GM10266 (cell line): ENCODE data around the gene TAS1R1.
A peak's percentile ranks its signal among the peaks of the same experiment; 100 is the strongest.

ENCODE experiments used
- DNase-seq: peaks from one replicate; pipeline ENCODE4 v3.0.0; 2012; ENCODE audit errors: extremely low spot score
- CTCF ChIP-seq: IDR thresholded peaks from 2 replicates; pipeline ENCODE4 v1.5.1; 2012; ENCODE audit warnings: mild to moderate bottlenecking, low read depth; ENCODE audit not compliant: control insufficient read depth, insufficient read depth; ENCODE audit errors: missing control alignments

Gene TAS1R1

GRCh38 chr1:6601923-6602668 is 47.0 kb downstream of the TAS1R1 start:
- no peak for TF ChIP-seq CTCF
- peak; percentile 81 for DNase-seq

DNA sequence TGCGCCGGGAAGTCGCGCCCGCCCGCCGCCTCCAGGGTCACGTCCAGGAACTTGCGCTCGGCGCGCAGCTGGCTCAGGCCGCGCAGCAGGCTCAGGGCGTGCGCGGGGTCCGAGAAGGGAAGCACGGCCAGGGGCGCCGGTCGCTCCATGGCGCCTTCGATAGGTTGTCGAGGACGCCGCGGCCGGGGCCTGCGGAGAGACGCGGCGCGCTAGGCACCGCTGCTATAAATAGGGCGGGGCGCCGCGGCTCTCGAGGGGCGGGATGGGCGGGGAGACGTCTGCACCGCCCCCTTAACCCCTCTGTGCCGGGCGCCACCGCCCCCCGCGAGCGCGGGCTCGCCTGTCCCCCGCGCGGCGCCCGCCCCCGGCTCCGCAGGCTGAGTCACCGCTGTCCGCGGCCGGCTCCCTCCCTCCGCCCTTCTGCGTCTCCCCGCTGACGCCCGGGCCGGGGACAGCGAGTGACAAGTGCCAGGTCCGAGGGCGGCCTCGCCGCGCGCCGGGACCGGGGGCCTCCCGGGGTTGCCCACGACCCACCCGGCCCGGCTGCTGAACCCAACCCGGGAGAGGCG is 47.6 kb downstream of the TAS1R1 start, which contains the start of gene KLHL21:
Gene KLHL21, minus strand, starts transcription at position 201 of the 569 bp plus-strand sequence. Its CDS starts 52 bp downstream, at position 149.
- TF ChIP-seq CTCF: no peak
- DNase-seq: peak; percentile 96

- DNase-seq: peak; percentile 68
These were observed 48.3 kb downstream of the TAS1R1 start for GRCh38 chr1:6603238-6603914.

GRCh38 chr1:6603915-6604558 is 48.9 kb downstream of the TAS1R1 start:
- no peak for DNase-seq
- TF ChIP-seq CTCF: no peak

More at GRCh38 chr1:6603238-6603914, 48.3 kb downstream of the TAS1R1 start:
- no peak for TF ChIP-seq CTCF

DNA sequence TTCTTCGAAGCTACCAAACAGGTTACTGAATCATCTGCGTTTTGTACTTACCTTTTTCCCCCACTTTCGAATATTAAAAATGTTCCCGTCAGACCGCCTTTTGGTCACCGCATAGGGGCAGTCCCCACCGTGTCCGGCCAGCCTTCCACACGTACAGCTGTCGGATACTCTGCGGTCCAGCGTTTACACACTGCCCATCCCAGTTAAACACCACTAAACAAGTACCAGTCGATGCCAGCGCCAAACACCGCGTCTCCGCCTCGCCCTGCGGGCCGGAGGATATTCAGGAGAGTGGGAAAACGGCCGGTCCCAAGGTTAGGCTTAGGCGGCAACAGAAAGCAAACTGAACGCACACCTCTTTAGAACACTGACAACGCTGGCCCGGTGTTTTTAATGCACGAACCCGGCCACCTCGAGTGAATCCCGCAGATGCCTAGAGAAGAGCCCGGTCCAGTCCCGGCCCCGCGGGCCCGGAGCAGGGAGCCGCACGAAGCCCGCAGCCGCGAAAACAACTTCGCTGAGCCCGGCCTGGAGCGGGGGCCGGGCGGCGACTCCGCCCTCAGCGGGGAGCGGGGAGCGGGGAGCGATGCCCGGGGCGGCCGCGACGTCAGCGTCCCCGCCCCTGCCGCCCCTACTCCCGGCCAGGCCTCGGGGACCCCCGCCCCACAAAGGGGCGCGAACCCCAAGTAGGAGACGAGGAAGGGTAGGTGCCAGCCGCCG is 57.7 kb downstream of the TAS1R1 start:
- no peak for TF ChIP-seq CTCF
- DNase-seq: no peak

DNA sequence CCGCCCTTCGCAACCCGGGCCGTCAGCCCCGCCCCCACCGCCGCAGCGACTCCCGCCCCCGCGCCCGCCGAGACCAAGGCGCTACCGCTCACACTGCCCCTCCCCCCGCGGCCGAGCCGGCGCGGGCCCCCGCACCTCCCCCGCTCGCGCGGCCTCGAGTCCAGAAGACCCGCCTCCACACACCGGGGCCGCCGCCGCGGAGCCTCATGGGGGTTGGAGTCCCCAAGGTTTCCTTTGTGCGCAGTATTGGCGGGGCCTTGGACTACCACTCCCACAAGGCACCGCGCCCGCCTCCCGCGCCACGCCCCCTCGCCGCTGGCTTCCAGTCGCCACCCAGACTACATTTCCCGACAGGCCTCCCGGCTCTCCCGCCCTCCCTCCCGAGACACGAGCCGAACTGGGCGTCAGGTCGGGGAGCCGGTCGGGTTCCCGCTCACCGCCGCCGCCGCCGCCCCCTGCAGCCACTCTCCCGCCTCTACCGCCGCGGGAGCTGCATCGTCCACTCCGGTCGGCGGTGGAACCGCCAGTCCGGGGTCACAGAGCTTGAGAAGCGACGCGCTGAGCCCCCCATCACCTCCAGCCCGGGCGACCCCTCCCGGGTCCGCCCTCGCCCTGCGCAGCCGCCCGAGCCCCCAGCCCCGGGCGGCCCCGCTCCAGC is 58.4 kb downstream of the TAS1R1 start, which contains the start of gene PHF13:
Gene PHF13, plus strand, starts transcription at position 371 of the 658 bp plus-strand sequence. CDS start 336 bp downstream, outside the sequence.
- no peak for TF ChIP-seq CTCF

More for the DNA sequence above, 58.4 kb downstream of the TAS1R1 start, which contains the start of gene PHF13:
- peak; percentile 100 for DNase-seq
